Common myeloid progenitor, CD34-positive (primary cell): ENCODE data around the gene C2orf81.

Experiments
- CTCF ChIA-PET: fragments of 350-600 bp; sonication (Branson Sonifier 250); formaldehyde crosslinking; loops from one replicate; lab custom pipeline; 2021; ENCODE audit warnings: antibody characterized with exemption; lab: Charles Lee
- POLR2A ChIA-PET: fragments of 350-600 bp; sonication (Branson Sonifier 250); formaldehyde crosslinking; loops from one replicate; lab custom pipeline; 2021; ENCODE audit warnings: antibody characterized with exemption; lab: Charles Lee
- DNase-seq, 3 donors: peaks; one replicate each; pipeline versions ENCODE4 v3.0.0 to v3.0.0-alpha.2; 2013
- H3K27ac ChIP-seq, 2 experiments: 1 replicate in 1 of 2; 2 replicates in 1 of 2; pipeline ENCODE4 v1.7.0; 2013; ENCODE audit warnings: inconsistent platforms in 2 of 2, low read length in 2 of 2, mild to moderate bottlenecking in 2 of 2, low read depth in 1 of 2, moderate library complexity in 1 of 2; ENCODE audit not compliant: severe bottlenecking in 2 of 2, insufficient read depth in 1 of 2, poor library complexity in 1 of 2
- H3K27me3 ChIP-seq, 5 experiments: replicated peaks in 2 of 5; 1 replicate in 3 of 5; 2 replicates in 2 of 5; pipeline versions ENCODE4 v1.6.1 to v1.7.0; 2013; ENCODE audit warnings: low read length in 4 of 5, mild to moderate bottlenecking in 2 of 5, moderate library complexity in 2 of 5, inconsistent platforms in 1 of 5; ENCODE audit not compliant: insufficient read depth in 5 of 5, control insufficient read depth in 4 of 5
- H3K36me3 ChIP-seq, 4 experiments: 1 replicate in 2 of 4; 2 replicates in 2 of 4; pipeline versions ENCODE4 v1.6.1 to v1.7.0; 2013; ENCODE audit warnings: low read length in 3 of 4, control low read depth in 1 of 4, mild to moderate bottlenecking in 1 of 4; ENCODE audit not compliant: control insufficient read depth in 4 of 4, insufficient read depth in 4 of 4
- H3K4me1 ChIP-seq, 4 experiments: 1 replicate in 3 of 4; 2 replicates in 1 of 4; pipeline versions ENCODE4 v1.6.1 to v1.7.1; 2013; ENCODE audit warnings: low read length in 3 of 4, mild to moderate bottlenecking in 3 of 4, control low read depth in 1 of 4, inconsistent platforms in 1 of 4, moderate library complexity in 1 of 4; ENCODE audit not compliant: control insufficient read depth in 4 of 4, insufficient read depth in 4 of 4; ENCODE audit errors: control extremely low read depth in 1 of 4
- H3K4me3 ChIP-seq, 7 experiments: 1 replicate in 4 of 7; 2 replicates in 3 of 7; pipeline versions ENCODE4 v1.5.1 to v1.7.0; 2013; ENCODE audit warnings: mild to moderate bottlenecking in 7 of 7, low read length in 6 of 7, moderate library complexity in 6 of 7, inconsistent platforms in 2 of 7, low read depth in 2 of 7, control low read depth in 1 of 7; ENCODE audit not compliant: insufficient read depth in 4 of 7, control insufficient read depth in 1 of 7; ENCODE audit errors: extremely low read depth in 1 of 7
- H3K9me3 ChIP-seq, 5 experiments: 1 replicate in 4 of 5; 2 replicates in 1 of 5; pipeline versions ENCODE4 v1.6.1 to v1.7.1; 2013; ENCODE audit warnings: low read length in 4 of 5, mild to moderate bottlenecking in 2 of 5, inconsistent platforms in 1 of 5, low read depth in 1 of 5, moderate library complexity in 1 of 5; ENCODE audit not compliant: control insufficient read depth in 4 of 5, insufficient read depth in 2 of 5; ENCODE audit errors: control extremely low read depth in 1 of 5
- WGBS: methylation state at CpG from one replicate; pipeline ENCODE4 v1.1.5; 2013; ENCODE audit not compliant: insufficient coverage; 5-methylcytosine and 5-hydroxymethylcytosine counted together

Gene C2orf81

GRCh38 chr2:74439373-74439772 is 18.0 kb upstream of the C2orf81 start:
- Histone ChIP-seq H3K36me3 (no peaks in the 10 kb centered on the region), H3K27me3 (peaks cover 0 to 25% (median 8%) of the 10 kb centered on the region in 5 experiments), H3K4me3 (peak overlapping the region in 6 of 7 experiments; percentile 60 to 84 (median 72)), H3K4me1 (peaks cover 4 to 48% (median 43%) of the 10 kb centered on the region in 4 experiments), H3K9me3 (no peaks in the 10 kb centered on the region), H3K27ac (no peak overlapping the region)
- 10% methylated on average over 2 of the region's 3 CpGs for WGBS
- no peak for DNase-seq
- CTCF ChIA-PET: interaction anchor here (1.0 to 2.5 kb wide), 9 partner anchors 9 to 242 kb away, joined by 3 to 16 read pairs (median 4); partner anchors contain the start of genes CCDC142, INO80B and TTC31
- POLR2A ChIA-PET: interaction anchor here (1.0 to 2.6 kb wide), 2 partner anchors 10 to 18 kb away, joined by 3 to 10 read pairs; partner anchors contain the start of gene WBP1

- no peak for DNase-seq
- ChIA-PET POLR2A (no interaction called here), CTCF (no interaction called here)
- Histone ChIP-seq H3K27me3 (peaks cover 0 to 25% (median 8%) of the 10 kb centered on the region in 5 experiments), H3K4me1 (peaks cover 0 to 43% (median 37%) of the 10 kb centered on the region in 4 experiments), H3K36me3 (no peaks in the 10 kb centered on the region), H3K9me3 (no peaks in the 10 kb centered on the region), H3K4me3 (no peak overlapping the region), H3K27ac (no peak overlapping the region)
- WGBS: 100% methylated on average over 1 of the region's 1 CpG
Observed at GRCh38 chr2:74438248-74438647, 16.8 kb upstream of the C2orf81 start.

GRCh38 chr2:74436848-74437695 is 15.7 kb upstream of the C2orf81 start:
- ChIA-PET POLR2A (no interaction called here), CTCF (interaction anchor here (1.1 kb wide), 1 partner anchor 12 kb away, joined by 3 read pairs; no protein-coding TSS in a partner anchor)
- Histone ChIP-seq H3K27ac (peak overlapping the region in 1 of 2 experiments; percentile 8), H3K4me1 (peaks cover 0 to 46% (median 39%) of the 10 kb centered on the region in 4 experiments), H3K4me3 (no peak overlapping the region), H3K9me3 (no peaks in the 10 kb centered on the region), H3K27me3 (peaks cover 0 to 16% (median 4%) of the 10 kb centered on the region in 5 experiments), H3K36me3 (peaks cover 0 to 4% (median 0%) of the 10 kb centered on the region in 4 experiments)
- 82% methylated on average over 5 of the region's 6 CpGs for WGBS
- DNase-seq: no peak

- WGBS: 97% methylated on average over 38 of the region's 43 CpGs
- H3K27ac ChIP-seq: peak overlapping the region in 1 of 2 experiments; percentile 8
- ChIA-PET CTCF (interaction anchor here (0.8 to 1.1 kb wide), 2 partner anchors 11 to 23 kb away, joined by 3 read pairs; no protein-coding TSS in a partner anchor), POLR2A (no interaction called here)
- H3K4me3 ChIP-seq: no peak overlapping the region
- H3K27me3 ChIP-seq: peaks cover 0 to 7% (median 1%) of the 10 kb centered on the region in 5 experiments
- DNase-seq: no peak
- peaks cover 0 to 44% (median 32%) of the 10 kb centered on the region in 4 experiments for H3K4me1 ChIP-seq
- no peaks in the 10 kb centered on the region for H3K9me3 ChIP-seq
- H3K36me3 ChIP-seq: peaks cover 0 to 10% (median 2%) of the 10 kb centered on the region in 4 experiments
Observed at GRCh38 chr2:74436111-74436805, 14.8 kb upstream of the C2orf81 start.

- DNase-seq: no peak
- Histone ChIP-seq H3K4me3 (no peak overlapping the region), H3K9me3 (no peaks in the 10 kb centered on the region), H3K27me3 (no peaks in the 10 kb centered on the region), H3K27ac (no peak overlapping the region), H3K36me3 (peaks cover 2 to 64% (median 43%) of the 10 kb centered on the region in 4 experiments), H3K4me1 (peaks cover 0 to 4% (median 3%) of the 10 kb centered on the region in 4 experiments)
- 94% methylated on average over 6 of the region's 11 CpGs for WGBS
- ChIA-PET CTCF (interaction anchor here (3.0 kb wide), 1 partner anchor 10 kb away, joined by 16 read pairs; no protein-coding TSS in a partner anchor), POLR2A (no interaction called here)
Observed at GRCh38 chr2:74430502-74430901, 9.1 kb upstream of the C2orf81 start.

- H3K27ac ChIP-seq: no peak overlapping the region
- DNase-seq: no peak
- peaks cover 2 to 71% (median 48%) of the 10 kb centered on the region in 4 experiments for H3K36me3 ChIP-seq
- WGBS: 93% methylated on average over 11 of the region's 18 CpGs
- no peak overlapping the region for H3K4me3 ChIP-seq
- no peaks in the 10 kb centered on the region for H3K27me3 ChIP-seq
- ChIA-PET CTCF (interaction anchor here (3.0 kb wide), 1 partner anchor 11 kb away, joined by 16 read pairs; no protein-coding TSS in a partner anchor), POLR2A (interaction anchor here (0.8 kb wide), 1 partner anchor 9 kb away, joined by 3 read pairs; no protein-coding TSS in a partner anchor)
- H3K4me1 ChIP-seq: peaks cover 0 to 4% (median 3%) of the 10 kb centered on the region in 4 experiments
- H3K9me3 ChIP-seq: no peaks in the 10 kb centered on the region
Observed at GRCh38 chr2:74429487-74430451, 8.3 kb upstream of the C2orf81 start.
